Measurements from ENCODE around the gene SMC1A. TPM values are rescaled to one million over a fixed set of nuclear protein-coding genes. Genes with fewer than 3 reads are reported as not detected.

SMC1A gene
- polyA plus RNA-seq, 10 donors = 38.6 to 83.7 (median 52.6) TPM

DNA sequence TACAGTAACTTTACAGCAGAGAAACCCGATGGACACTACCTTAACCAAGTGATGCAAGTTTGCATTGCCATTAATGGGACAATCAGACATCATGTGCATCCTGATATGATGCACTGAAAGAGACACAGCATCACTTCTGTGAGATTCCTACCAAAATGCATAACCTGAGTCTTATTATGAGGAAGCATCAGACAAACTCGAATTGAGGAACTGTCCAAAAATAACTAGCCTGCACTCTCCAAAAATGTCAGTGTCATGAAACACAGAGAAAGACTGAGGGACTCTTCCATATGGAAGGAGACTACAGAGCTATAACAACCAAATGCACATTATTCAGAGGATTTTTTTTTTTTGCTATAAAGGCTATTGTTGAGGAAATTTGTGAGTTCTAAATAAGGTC, 74.5 kb downstream of the SMC1A start:
- DNase-seq = no peak

DNA sequence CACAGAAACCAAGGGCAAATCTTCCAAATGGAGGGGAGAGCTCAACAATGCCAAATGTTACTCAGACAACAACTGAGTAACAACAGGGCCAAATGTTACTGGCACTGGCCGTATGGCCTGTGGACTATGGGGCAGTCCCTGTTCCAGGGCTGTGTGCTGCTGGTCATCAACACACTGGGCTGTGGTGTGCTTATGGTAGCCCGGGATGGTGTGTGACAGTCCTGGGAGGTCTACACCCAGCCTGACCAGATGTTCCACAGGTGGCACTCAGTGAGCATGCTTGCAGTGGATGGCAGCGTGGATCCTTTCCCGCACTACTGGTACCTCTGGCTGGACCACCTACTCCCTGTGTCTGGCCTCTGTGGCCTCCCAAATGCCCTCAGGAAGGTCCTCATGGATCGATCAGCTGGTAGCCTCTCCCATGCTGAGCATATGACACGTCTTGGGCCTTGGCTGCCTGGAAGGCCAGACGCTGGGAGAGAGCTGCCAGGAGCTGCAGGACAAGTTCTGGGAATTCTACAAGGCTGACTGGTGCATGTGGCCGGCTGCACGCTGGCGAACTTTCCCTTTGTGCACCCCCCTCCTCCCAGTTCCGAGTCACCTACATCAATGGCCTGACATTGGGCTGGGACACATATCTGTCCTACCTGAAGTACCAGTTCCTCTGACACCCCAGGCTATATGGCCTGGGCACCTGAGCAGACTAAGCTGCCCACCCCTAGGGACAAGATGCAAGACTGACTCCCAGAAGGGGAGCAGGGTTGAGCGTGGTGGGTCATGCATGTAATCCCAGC, 81.4 kb downstream of the SMC1A start:
- no peak for DNase-seq

DNA sequence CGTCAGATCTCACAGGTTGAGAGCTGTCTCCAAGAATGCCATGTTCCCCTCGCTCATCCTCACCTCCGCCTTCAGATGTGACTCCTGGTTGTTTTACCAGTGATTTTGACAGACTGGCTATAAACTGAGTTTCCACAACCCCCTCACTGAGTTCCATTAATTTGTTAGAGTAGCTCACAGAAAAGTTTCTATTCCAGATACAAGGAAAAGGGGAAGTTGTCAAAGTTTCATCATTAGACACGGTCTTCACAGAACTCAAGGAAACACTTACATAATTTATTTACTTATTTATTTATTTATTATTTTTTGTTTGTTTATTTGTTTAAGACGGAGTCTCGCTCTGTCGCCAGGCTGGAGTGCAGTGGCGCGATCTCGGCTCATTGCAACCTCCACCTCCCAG, 85.4 kb downstream of the SMC1A start:
- no peak for DNase-seq

DNA sequence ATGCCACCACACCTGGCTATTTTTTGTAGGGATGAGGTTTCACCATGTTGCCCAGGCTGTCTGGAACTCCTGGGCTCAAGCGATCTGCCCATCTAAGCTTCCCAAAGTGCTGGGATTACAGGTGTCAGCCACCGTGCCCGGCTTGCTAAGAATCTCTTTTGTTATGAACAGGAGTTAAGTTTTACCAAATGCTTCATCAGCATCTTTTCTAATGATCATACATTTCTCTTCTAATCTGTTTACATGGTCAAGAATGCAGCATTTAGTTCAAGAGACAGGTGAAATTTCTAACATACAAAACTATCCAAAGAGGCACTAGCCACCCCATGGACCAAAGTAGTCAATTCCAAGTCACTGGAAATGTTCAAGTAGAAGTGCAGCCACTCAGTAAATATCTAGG, 88.6 kb downstream of the SMC1A start:
- DNase-seq = no peak

DNA sequence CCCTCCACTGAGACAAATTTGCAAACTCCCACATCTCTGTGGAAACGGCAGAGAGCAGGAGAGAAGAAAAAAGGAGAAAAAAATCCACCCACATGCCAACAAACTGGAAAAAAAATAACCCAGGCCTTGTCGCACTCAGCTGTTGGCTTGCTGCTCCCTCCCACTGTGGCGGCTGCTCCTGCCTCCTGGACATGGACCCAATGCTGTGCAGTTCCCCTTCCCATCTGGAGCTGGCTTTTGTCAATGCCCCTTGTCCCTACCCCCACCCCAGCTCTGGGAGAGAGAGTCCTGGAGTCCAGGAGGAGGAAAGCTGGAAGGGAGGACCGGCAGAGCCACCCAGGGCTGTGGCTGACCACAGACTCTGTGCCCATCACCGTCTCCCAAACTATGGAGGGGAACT, 90.2 kb downstream of the SMC1A start:
- no peak for DNase-seq

DNA sequence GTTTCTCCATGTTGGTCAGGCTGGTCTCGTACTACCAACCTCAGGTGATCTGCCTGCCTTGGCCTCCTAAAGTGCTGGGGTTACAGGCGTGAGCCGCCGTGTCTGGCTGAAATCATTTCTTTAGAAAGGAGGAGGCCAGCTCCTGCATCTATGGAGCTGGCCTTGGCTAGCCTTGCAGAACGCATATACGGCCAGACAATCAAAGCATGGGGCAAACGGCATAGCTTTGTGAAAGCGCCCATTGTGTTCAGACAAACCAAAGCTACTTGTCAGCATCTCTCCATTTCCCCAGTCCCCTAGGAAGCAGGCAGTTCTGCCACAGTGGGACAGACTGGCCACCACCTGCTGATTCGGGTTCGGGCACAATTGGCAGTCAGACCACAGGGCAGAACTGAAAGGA, 92.1 kb downstream of the SMC1A start:
- no peak for DNase-seq

DNA sequence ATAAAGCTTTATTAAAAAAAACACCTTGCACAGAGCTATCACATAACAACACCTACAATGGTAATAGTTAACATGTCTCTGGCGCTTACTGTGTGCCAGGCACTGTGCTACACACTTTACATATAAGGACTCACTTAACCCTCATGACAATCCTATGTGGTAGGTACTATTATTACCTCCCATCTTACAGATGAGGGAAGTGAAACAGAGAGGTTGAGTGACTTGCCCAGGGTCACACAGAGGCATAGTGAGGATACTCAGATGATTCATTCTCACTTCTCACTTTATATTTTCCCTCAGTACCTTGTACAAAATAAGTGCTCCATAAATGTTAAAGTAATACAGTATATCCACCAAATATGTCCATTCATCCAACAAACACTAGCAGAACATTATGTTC, 97.7 kb downstream of the SMC1A start:
- DNase-seq = no peak

Other genes with a start within 250 kb of the SMC1A start
- 10 to 100 TPM; 31.5 to 60.3 (median 39.8) TPM for gene KDM5C, start 197.4 kb downstream of the SMC1A start, polyA plus RNA-seq (ENCODE audit: insufficient read length in 10 of 10)
- 10 to 100 TPM in 9 of 10 donors, 1 to 10 TPM in 1; 8.2 to 22.4 (median 18.1) TPM for gene IQSEC2, start 141.1 kb downstream of the SMC1A start, polyA plus RNA-seq (ENCODE audit: insufficient read length in 10 of 10)
- 1 to 10 TPM in 1 of 10 donors, under 1 TPM in 8, not detected in 1; 0.46 to 1.1 (median 0.74) TPM for gene RIBC1, start 219 bp upstream of the SMC1A start, polyA plus RNA-seq (ENCODE audit: insufficient read length in 10 of 10)
- 10 to 100 TPM; 54.5 to 70.5 (median 61.3) TPM for gene HSD17B10, start 11.7 kb upstream of the SMC1A start, polyA plus RNA-seq (ENCODE audit: insufficient read length in 10 of 10)

Data from muscle of back (tissue), 11 donors.